ENCODE measurements around the gene AAK1. TPM values are rescaled to one million over a fixed set of nuclear protein-coding genes. Genes with fewer than 3 reads are reported as not detected.

Gene AAK1
- total RNA-seq, 1 donor from 2014 or later = 108 TPM

DNA sequence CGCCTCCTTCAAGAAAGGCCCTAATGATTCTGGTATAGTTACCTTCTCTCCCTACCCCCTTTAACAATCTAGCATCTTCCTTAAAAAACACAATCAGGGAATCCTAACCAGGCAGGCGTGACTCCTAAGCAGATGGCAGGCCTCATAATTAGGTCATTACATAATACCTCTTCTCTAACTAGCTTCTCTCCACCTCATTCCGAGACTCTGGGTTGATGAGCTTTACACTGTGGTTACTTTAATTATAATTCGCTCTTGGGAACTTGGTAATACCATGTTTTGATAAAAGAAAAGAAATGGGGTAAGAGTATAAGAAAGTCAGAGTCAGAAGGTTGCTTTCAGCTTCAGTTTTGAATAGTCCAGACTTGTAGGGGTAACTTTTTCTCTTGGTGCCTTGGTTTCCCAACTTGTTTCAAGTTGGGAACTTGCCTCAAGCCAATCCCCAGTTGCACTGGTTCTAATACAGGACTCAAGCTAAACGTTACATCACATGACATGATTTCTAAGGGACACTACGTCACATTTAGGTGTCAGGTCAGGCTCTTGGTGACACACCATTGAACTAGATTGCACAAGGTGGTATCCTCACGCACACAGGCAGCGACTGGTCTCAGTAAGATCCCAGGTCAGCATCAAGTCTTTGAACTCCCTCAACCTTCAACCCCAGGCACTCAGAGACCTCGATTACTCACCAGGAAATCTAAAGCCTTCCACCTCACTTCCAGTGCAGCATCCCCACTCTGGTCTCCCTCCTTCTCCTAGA, 59.2 kb downstream of the AAK1 start:
- peaks cover 85% of the 10 kb centered on the region for H4K20me1 ChIP-seq (ENCODE audit: insufficient read depth, low read length)
- no peak for FAIRE-seq
- no peak overlapping the region for H3K9ac ChIP-seq (ENCODE audit: low read length)
- no peaks in the 10 kb centered on the region for H3K27me3 ChIP-seq (ENCODE audit: insufficient read depth, low read length)
- peaks cover 6% of the 10 kb centered on the region for H3K36me3 Mint-ChIP-seq (ENCODE audit: low read depth, unreplicated experiment)
- no peaks in the 10 kb centered on the region for H3K36me3 ChIP-seq (ENCODE audit: insufficient read depth, low read length)
- H3K4me2 ChIP-seq (ENCODE audit: low read length) = no peak overlapping the region
- no peak overlapping the region for H2AFZ ChIP-seq (ENCODE audit: low read depth, low read length)
- no peaks in the 10 kb centered on the region for H3K9me3 Mint-ChIP-seq (ENCODE audit: unreplicated experiment)
- DNase-seq (ENCODE audit: low read depth) = no peak
- H3K27ac Mint-ChIP-seq (ENCODE audit: unreplicated experiment) = no peak overlapping the region
- H3K27me3 Mint-ChIP-seq (ENCODE audit: low read depth, unreplicated experiment) = no peaks in the 10 kb centered on the region
- no peaks in the 10 kb centered on the region for H3K9me3 ChIP-seq (ENCODE audit: insufficient read depth, low read depth, low read length)
- peaks cover 65% of the 10 kb centered on the region for H3K4me1 Mint-ChIP-seq (ENCODE audit: low read depth, unreplicated experiment)
- H3K79me2 ChIP-seq (ENCODE audit: insufficient read depth, low read length) = peaks cover 87% of the 10 kb centered on the region
- H3K27ac ChIP-seq (ENCODE audit: low read depth, low read length) = no peak overlapping the region
- H3K4me3 Mint-ChIP-seq (ENCODE audit: unreplicated experiment) = no peak overlapping the region
- H3K4me3 ChIP-seq (ENCODE audit: insufficient read depth, low read depth, low read length) = no peak overlapping the region
- peaks cover 29% of the 10 kb centered on the region for H3K4me1 ChIP-seq (ENCODE audit: insufficient read depth, low read length)
- TF ChIP-seq, protein P1, sequence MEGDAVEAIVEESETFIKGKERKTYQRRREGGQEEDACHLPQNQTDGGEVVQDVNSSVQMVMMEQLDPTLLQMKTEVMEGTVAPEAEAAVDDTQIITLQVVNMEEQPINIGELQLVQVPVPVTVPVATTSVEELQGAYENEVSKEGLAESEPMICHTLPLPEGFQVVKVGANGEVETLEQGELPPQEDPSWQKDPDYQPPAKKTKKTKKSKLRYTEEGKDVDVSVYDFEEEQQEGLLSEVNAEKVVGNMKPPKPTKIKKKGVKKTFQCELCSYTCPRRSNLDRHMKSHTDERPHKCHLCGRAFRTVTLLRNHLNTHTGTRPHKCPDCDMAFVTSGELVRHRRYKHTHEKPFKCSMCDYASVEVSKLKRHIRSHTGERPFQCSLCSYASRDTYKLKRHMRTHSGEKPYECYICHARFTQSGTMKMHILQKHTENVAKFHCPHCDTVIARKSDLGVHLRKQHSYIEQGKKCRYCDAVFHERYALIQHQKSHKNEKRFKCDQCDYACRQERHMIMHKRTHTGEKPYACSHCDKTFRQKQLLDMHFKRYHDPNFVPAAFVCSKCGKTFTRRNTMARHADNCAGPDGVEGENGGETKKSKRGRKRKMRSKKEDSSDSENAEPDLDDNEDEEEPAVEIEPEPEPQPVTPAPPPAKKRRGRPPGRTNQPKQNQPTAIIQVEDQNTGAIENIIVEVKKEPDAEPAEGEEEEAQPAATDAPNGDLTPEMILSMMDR (IDR thresholded peaks at IDR 0.05; ENCODE audit: insufficient read depth, low read depth, low read length) = no peak
- no peak for TF ChIP-seq EZH2 (IDR thresholded peaks at IDR 0.05; ENCODE audit: insufficient read depth, low read length)

DNA sequence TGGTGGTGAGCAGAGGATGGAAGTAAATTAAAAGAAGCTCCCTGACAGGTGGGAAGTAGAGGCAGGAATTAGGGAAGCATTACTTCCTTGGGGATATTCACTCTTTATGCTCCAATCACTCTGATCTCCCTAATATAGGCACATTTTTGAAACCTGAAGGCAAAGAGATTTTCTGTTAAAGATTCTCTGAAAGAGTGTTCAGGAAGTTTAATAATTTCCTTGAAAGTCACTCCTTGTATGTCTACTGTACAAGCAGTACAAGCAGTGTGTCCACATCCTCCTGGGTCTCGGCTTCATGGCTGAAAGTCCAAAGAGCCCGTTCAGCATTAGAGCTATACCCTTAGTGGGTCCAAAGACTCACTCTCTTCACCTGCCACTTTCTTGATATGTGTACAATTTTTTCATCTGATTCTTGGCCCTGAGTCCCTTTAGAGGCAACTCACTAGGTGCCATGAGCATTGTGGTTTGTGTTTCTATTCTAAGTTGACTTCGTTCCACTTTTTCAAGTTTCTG, 60.2 kb downstream of the AAK1 start:
- H3K27ac ChIP-seq (ENCODE audit: low read depth, low read length) = no peak overlapping the region
- DNase-seq (ENCODE audit: low read depth) = no peak

More for the DNA sequence above, 60.2 kb downstream of the AAK1 start:
- TF ChIP-seq, protein P1 (IDR thresholded peaks at IDR 0.05; ENCODE audit: insufficient read depth, low read depth, low read length) = no peak
- TF ChIP-seq EZH2 (IDR thresholded peaks at IDR 0.05; ENCODE audit: insufficient read depth, low read length) = no peak
- Histone ChIP-seq H2AFZ (ENCODE audit: low read depth, low read length) (no peak overlapping the region), H3K4me2 (ENCODE audit: low read length) (no peak overlapping the region), H3K4me1 (ENCODE audit: insufficient read depth, low read length) (peaks cover 29% of the 10 kb centered on the region), H3K9me3 (ENCODE audit: insufficient read depth, low read depth, low read length) (no peaks in the 10 kb centered on the region), H3K4me3 (ENCODE audit: insufficient read depth, low read depth, low read length) (no peak overlapping the region), H4K20me1 (ENCODE audit: insufficient read depth, low read length) (peaks cover 84% of the 10 kb centered on the region), H3K9ac (ENCODE audit: low read length) (no peak overlapping the region), H3K79me2 (ENCODE audit: insufficient read depth, low read length) (peaks cover 87% of the 10 kb centered on the region), H3K36me3 (ENCODE audit: insufficient read depth, low read length) (no peaks in the 10 kb centered on the region), H3K27me3 (ENCODE audit: insufficient read depth, low read length) (no peaks in the 10 kb centered on the region)
- Mint-ChIP-seq H3K36me3 (ENCODE audit: low read depth, unreplicated experiment) (peaks cover 7% of the 10 kb centered on the region), H3K4me1 (ENCODE audit: low read depth, unreplicated experiment) (peaks cover 60% of the 10 kb centered on the region), H3K4me3 (ENCODE audit: unreplicated experiment) (no peak overlapping the region), H3K27ac (ENCODE audit: unreplicated experiment) (no peak overlapping the region), H3K9me3 (ENCODE audit: unreplicated experiment) (no peaks in the 10 kb centered on the region), H3K27me3 (ENCODE audit: low read depth, unreplicated experiment) (no peaks in the 10 kb centered on the region)
- no peak for FAIRE-seq

Data from astrocyte (in vitro differentiated cells and primary cell).